K562 (cell line): ENCODE data around the gene LMCD1.

Experiments
- CTCF ChIP-seq, 3 experiments: IDR thresholded peaks in 2 of 3; conservative IDR thresholded peaks in 1 of 3; 2 replicates each; pipeline ENCODE4 v1.5.1; 2011 to 2012; ENCODE audit warnings: low read length in 3 of 3, mild to moderate bottlenecking in 3 of 3, control low read depth in 2 of 3, improper control_type of control experiment in 1 of 3, inconsistent platforms in 1 of 3, low read depth in 1 of 3, mixed read lengths in 1 of 3, moderate library complexity in 1 of 3; ENCODE audit not compliant: insufficient read depth in 2 of 3
- SMAD1 ChIP-seq: fragments of 150-350 bp; IDR thresholded peaks from 2 replicates; pipeline ENCODE4 v1.6.1; 2014; ENCODE audit warnings: low read length, low read depth; ENCODE audit not compliant: partially characterized antibody
- ZNF384 ChIP-seq: IDR thresholded peaks from 2 replicates; pipeline ENCODE4 v1.6.1; 2012; ENCODE audit warnings: low read depth, low read length, improper control_type of control experiment

GRCh38 chr3:8554696-8555095, 53.1 kb downstream of the LMCD1 start:
- TF ChIP-seq CTCF (IDR thresholded peaks at IDR 0.05 in 2 of 3, conservative IDR thresholded peaks at IDR 0.05 in 1 of 3; ENCODE audit: insufficient read depth in 2 of 3, low read depth in 1 of 3, low read length in 3 of 3) (no peak), ZNF384 (no peak), SMAD1 (no peak)
